Glutamatergic neuron (in vitro differentiated cells): Measurements from ENCODE around the gene PIR. TPM values are rescaled to one million over a fixed set of nuclear protein-coding genes. Genes with fewer than 3 reads are reported as not detected.

Experiments
- DNase-seq: peaks from one replicate; pipeline ENCODE4 v3.0.0; 2022
- H3K27ac Mint-ChIP-seq: one replicate; pipeline ENCODE4 v1.8.0; 2020; ENCODE audit warnings: mild to moderate bottlenecking, mixed read lengths, inconsistent platforms; ENCODE audit not compliant: unreplicated experiment
- H3K27me3 Mint-ChIP-seq: one replicate; pipeline ENCODE4 v1.8.0; 2020; ENCODE audit warnings: mild to moderate bottlenecking, moderate library complexity, mixed read lengths, inconsistent platforms; ENCODE audit not compliant: unreplicated experiment
- H3K36me3 Mint-ChIP-seq: one replicate; pipeline ENCODE4 v1.8.0; 2020; ENCODE audit warnings: mild to moderate bottlenecking, mixed read lengths, inconsistent platforms; ENCODE audit not compliant: unreplicated experiment
- H3K4me1 Mint-ChIP-seq: one replicate; pipeline ENCODE4 v1.8.0; 2020; ENCODE audit warnings: mild to moderate bottlenecking, low read depth, mixed read lengths, inconsistent platforms; ENCODE audit not compliant: unreplicated experiment
- H3K4me3 Mint-ChIP-seq: one replicate; pipeline ENCODE4 v1.8.0; 2020; ENCODE audit warnings: mild to moderate bottlenecking, mixed read lengths, inconsistent platforms; ENCODE audit not compliant: unreplicated experiment
- H3K9me3 Mint-ChIP-seq: one replicate; pipeline ENCODE4 v1.8.0; 2020; ENCODE audit warnings: mild to moderate bottlenecking, moderate library complexity, mixed read lengths, inconsistent platforms; ENCODE audit not compliant: unreplicated experiment
- CTCF ChIP-seq: fragments of 200-600 bp; sonication (generic); IDR thresholded peaks from one replicate; pipeline ENCODE4 v1.5.0; 2021; ENCODE audit not compliant: partially characterized antibody, unreplicated experiment
- total RNA-seq: library from RNA; stranded (reverse); fragmentation: NEBNext Ultra II Directional; extraction: Animal tissue kit (Norgen Biotek cat#: 25700); gene quantifications from one replicate; pipeline ENCODE4 v1.2.1, GENCODE V29; 2021; ENCODE audit not compliant: unreplicated experiment

Gene PIR
- total RNA-seq, 1 donor from 2014 or later, result 2.6 TPM

GRCh38 chrX:15418041-15418706, 75.0 kb downstream of the PIR start:
- Mint-ChIP-seq H3K4me3 (no peak overlapping the region), H3K36me3 (no peaks in the 10 kb centered on the region), H3K27me3 (peaks cover 1% of the 10 kb centered on the region), H3K27ac (no peak overlapping the region), H3K9me3 (peaks cover 2% of the 10 kb centered on the region), H3K4me1 (peaks cover 2% of the 10 kb centered on the region)
- no peak for TF ChIP-seq CTCF
- DNase-seq, result no peak

- H3K27me3 Mint-ChIP-seq, result peaks cover 1% of the 10 kb centered on the region
These were observed 76.8 kb downstream of the PIR start for GRCh38 chrX:15416133-15416993.

GRCh38 chrX:15413101-15413500, 80.0 kb downstream of the PIR start:
- no peaks in the 10 kb centered on the region for H3K27me3 Mint-ChIP-seq
- no peaks in the 10 kb centered on the region for H3K36me3 Mint-ChIP-seq
- no peak for DNase-seq
- no peak overlapping the region for H3K27ac Mint-ChIP-seq
- H3K4me1 Mint-ChIP-seq, result peaks cover 4% of the 10 kb centered on the region
- H3K4me3 Mint-ChIP-seq, result no peak overlapping the region
- no peak for TF ChIP-seq CTCF
- peaks cover 5% of the 10 kb centered on the region for H3K9me3 Mint-ChIP-seq

More at GRCh38 chrX:15416133-15416993, 76.8 kb downstream of the PIR start:
- no peak for TF ChIP-seq CTCF
- no peak overlapping the region for H3K27ac Mint-ChIP-seq
- peaks cover 3% of the 10 kb centered on the region for H3K9me3 Mint-ChIP-seq
- no peak for DNase-seq
- H3K4me1 Mint-ChIP-seq, result peaks cover 4% of the 10 kb centered on the region
- H3K4me3 Mint-ChIP-seq, result no peak overlapping the region
- H3K36me3 Mint-ChIP-seq, result no peaks in the 10 kb centered on the region

- DNase-seq, result no peak
- Mint-ChIP-seq H3K9me3 (peaks cover 3% of the 10 kb centered on the region), H3K36me3 (no peaks in the 10 kb centered on the region), H3K4me1 (peaks cover 6% of the 10 kb centered on the region), H3K4me3 (no peak overlapping the region), H3K27me3 (no peaks in the 10 kb centered on the region), H3K27ac (no peak overlapping the region)
- TF ChIP-seq CTCF, result no peak
These were observed 82.2 kb downstream of the PIR start for GRCh38 chrX:15410947-15411346.

GRCh38 chrX:15410430-15410829, 82.7 kb downstream of the PIR start:
- peaks cover 6% of the 10 kb centered on the region for H3K4me1 Mint-ChIP-seq
- TF ChIP-seq CTCF, result no peak
- peaks cover 3% of the 10 kb centered on the region for H3K9me3 Mint-ChIP-seq
- H3K36me3 Mint-ChIP-seq, result no peaks in the 10 kb centered on the region
- H3K4me3 Mint-ChIP-seq, result no peak overlapping the region
- no peak for DNase-seq
- no peak overlapping the region for H3K27ac Mint-ChIP-seq
- H3K27me3 Mint-ChIP-seq, result no peaks in the 10 kb centered on the region
